CD14-positive monocyte (primary cell): ENCODE measurements around the gene LRP1-AS. TPM values are rescaled to one million over a fixed set of nuclear protein-coding genes. Genes with fewer than 3 reads are reported as not detected.

Source experiments
- DNase-seq, 3 donors: peaks; one replicate each; pipeline ENCODE4 v3.0.0-alpha.2; 2011 to 2022
- H2AFZ ChIP-seq: 2 replicates; pipeline ENCODE4 v1.6.0; 2012; ENCODE audit warnings: mild to moderate bottlenecking, low read depth, low read length, inconsistent platforms; ENCODE audit not compliant: insufficient read depth, poor library complexity, severe bottlenecking
- H3K27ac ChIP-seq, 2 donors: 1 replicate in 1 of 2; 2 replicates in 1 of 2; pipeline ENCODE4 v1.5.1; 2012 to 2013; ENCODE audit warnings: low read length in 2 of 2, control low read depth in 1 of 2, inconsistent platforms in 1 of 2, low read depth in 1 of 2, mild to moderate bottlenecking in 1 of 2
- H3K27me3 ChIP-seq, 2 donors: one replicate each; pipeline versions ENCODE4 v1.6.0 to v1.6.1; 2011 to 2013; ENCODE audit warnings: low read length in 2 of 2; ENCODE audit not compliant: control insufficient read depth in 2 of 2, insufficient read depth in 2 of 2
- H3K36me3 ChIP-seq, 2 donors: replicated peaks in 1 of 2; 1 replicate in 1 of 2; 2 replicates in 1 of 2; pipeline versions ENCODE4 v1.5.1 to v1.6.1; 2012 to 2013; ENCODE audit warnings: low read length in 2 of 2, control low read depth in 1 of 2, inconsistent platforms in 1 of 2, mild to moderate bottlenecking in 1 of 2; ENCODE audit not compliant: insufficient read depth in 2 of 2, control insufficient read depth in 1 of 2
- H3K4me1 ChIP-seq, 2 donors: 1 replicate in 1 of 2; 2 replicates in 1 of 2; pipeline versions ENCODE4 v1.5.1 to v1.6.1; 2012 to 2013; ENCODE audit warnings: low read length in 2 of 2, control low read depth in 1 of 2, inconsistent platforms in 1 of 2, mild to moderate bottlenecking in 1 of 2, moderate library complexity in 1 of 2; ENCODE audit not compliant: insufficient read depth in 2 of 2, control insufficient read depth in 1 of 2
- H3K4me2 ChIP-seq: replicated peaks from 2 replicates; pipeline ENCODE3; 2012; ENCODE audit warnings: low read length, moderate library complexity, mild to moderate bottlenecking; ENCODE audit not compliant: poor library complexity, severe bottlenecking; ENCODE audit errors: extremely low read depth
- H3K4me3 ChIP-seq, 3 experiments: fragments of 200-600 bp in 1 of 3; sonication (generic) in 1 of 3; replicated peaks in 1 of 3; 1 replicate in 2 of 3; 2 replicates in 1 of 3; pipeline ENCODE4 v1.5.1; 2011 to 2013; ENCODE audit warnings: low read length in 3 of 3, mild to moderate bottlenecking in 3 of 3, control low read depth in 2 of 3, low read depth in 2 of 3, inconsistent platforms in 1 of 3, moderate library complexity in 1 of 3
- H3K79me2 ChIP-seq: 2 replicates; pipeline ENCODE4 v1.6.0; 2012; ENCODE audit warnings: mild to moderate bottlenecking, control low read depth, inconsistent platforms, low read length, moderate library complexity; ENCODE audit not compliant: insufficient read depth
- H3K9ac ChIP-seq: 2 replicates; pipeline ENCODE4 v1.6.0; 2017; ENCODE audit warnings: low read length, mild to moderate bottlenecking; ENCODE audit not compliant: insufficient read depth, poor library complexity, severe bottlenecking
- H3K9me3 ChIP-seq, 2 donors: replicated peaks in 1 of 2; 1 replicate in 1 of 2; 2 replicates in 1 of 2; pipeline versions ENCODE4 v1.5.1 to v1.6.1; 2012 to 2013; ENCODE audit warnings: low read length in 2 of 2, control low read depth in 1 of 2; ENCODE audit not compliant: control insufficient read depth in 1 of 2, insufficient read depth in 1 of 2
- H4K20me1 ChIP-seq: 2 replicates; pipeline ENCODE4 v1.6.0; 2012; ENCODE audit warnings: mild to moderate bottlenecking, low read length, control low read depth, moderate library complexity; ENCODE audit not compliant: insufficient read depth
- H3K27ac Mint-ChIP-seq, 7 donors: one replicate each; pipeline ENCODE4 v1.8.0; 2020; ENCODE audit warnings: mild to moderate bottlenecking in 7 of 7, mixed read lengths in 7 of 7, moderate library complexity in 6 of 7, inconsistent platforms in 2 of 7
- H3K27me3 Mint-ChIP-seq, 3 donors: one replicate each; pipeline ENCODE4 v1.8.0; 2021 to 2022; ENCODE audit warnings: low read depth in 3 of 3, mild to moderate bottlenecking in 3 of 3, mixed read lengths in 3 of 3, moderate library complexity in 3 of 3, inconsistent platforms in 1 of 3
- H3K36me3 Mint-ChIP-seq, 2 donors: one replicate each; pipeline ENCODE4 v1.8.0; 2020; ENCODE audit warnings: mixed read lengths in 2 of 2, inconsistent platforms in 1 of 2, mild to moderate bottlenecking in 1 of 2
- H3K4me1 Mint-ChIP-seq: one replicate; pipeline ENCODE4 v1.8.0; 2020; ENCODE audit warnings: mild to moderate bottlenecking, mixed read lengths
- H3K4me3 Mint-ChIP-seq, 2 donors: one replicate each; pipeline ENCODE4 v1.8.0; 2020; ENCODE audit warnings: mild to moderate bottlenecking in 2 of 2, mixed read lengths in 2 of 2, moderate library complexity in 1 of 2
- H3K9me3 Mint-ChIP-seq, 7 donors: one replicate each; pipeline ENCODE4 v1.8.0; 2020 to 2022; ENCODE audit warnings: mixed read lengths in 7 of 7, mild to moderate bottlenecking in 6 of 7, moderate library complexity in 6 of 7, inconsistent platforms in 2 of 7
- CTCF ChIP-seq: fragments of 200-600 bp; IDR thresholded peaks from one replicate; pipeline ENCODE4 v1.8.0; 2022; ENCODE audit warnings: antibody characterized with exemption, mild to moderate bottlenecking
- WGBS: methylation state at CpG from one replicate; pipeline ENCODE4 v1.1.5; 2013; ENCODE audit warnings: missing lambda C conversion rate; ENCODE audit not compliant: insufficient coverage; 5-methylcytosine and 5-hydroxymethylcytosine counted together
- intact Hi-C, 2 donors: fragments of 100-400 bp; cut with micrococcal nuclease; formaldehyde crosslinking; loops; one replicate each; pipeline versions ENCODE4 v1.15.0 to v1.15.1; 2023
- polyA plus RNA-seq, 3 donors: library from polyadenylated mRNA; depleted of rRNA in 1 of 3; unstranded in 2 of 3; stranded (reverse) in 1 of 3; fragments of 300-500 nt in 2 of 3; fragments of >200 nt in 1 of 3; fragmentation: Illumina TruSeq in 2 of 3; gene quantifications; 1 replicate in 2 of 3; 2 replicates in 1 of 3; pipeline ENCODE4 v1.2.3, GENCODE V29; 2012 to 2021

Gene LRP1-AS
- polyA plus RNA-seq, 3 donors: 0.35 to 1.5 TPM; not detected in 1

GRCh38 chr12:57166971-57167371, 19.6 kb upstream of the LRP1-AS start:
- Mint-ChIP-seq H3K9me3 (peaks cover 0 to 4% (median 0%) of the 10 kb centered on the region in 7 donors), H3K4me1 (peaks cover 40% of the 10 kb centered on the region), H3K27me3 (peaks cover 2 to 6% (median 3%) of the 10 kb centered on the region in 3 donors), H3K4me3 (no peak overlapping the region), H3K36me3 (peaks cover 92 to 97% of the 10 kb centered on the region in 2 donors), H3K27ac (no peak overlapping the region)
- H3K27ac ChIP-seq: no peak overlapping the region
- peak in 1 of 3 donors; percentile 63 for DNase-seq
- no peaks in the 10 kb centered on the region for H3K79me2 ChIP-seq
- WGBS: 51% methylated on average over 2 of the region's 10 CpGs
- intact Hi-C loops: no loop called here
- no peak overlapping the region for H2AFZ ChIP-seq
- peaks cover 92% of the 10 kb centered on the region for H4K20me1 ChIP-seq
- no peak overlapping the region for H3K4me3 ChIP-seq
- no peak overlapping the region for H3K9ac ChIP-seq
- H3K36me3 ChIP-seq: peaks cover 92 to 99% of the 10 kb centered on the region in 2 donors
- no peaks in the 10 kb centered on the region for H3K9me3 ChIP-seq
- H3K4me1 ChIP-seq: peaks cover 14 to 23% of the 10 kb centered on the region in 2 donors
- no peak overlapping the region for H3K4me2 ChIP-seq
- H3K27me3 ChIP-seq: no peaks in the 10 kb centered on the region
- no peak for TF ChIP-seq CTCF

- Histone ChIP-seq H4K20me1 (peaks cover 91% of the 10 kb centered on the region), H3K4me3 (no peak overlapping the region), H3K36me3 (peaks cover 95 to 100% of the 10 kb centered on the region in 2 donors), H3K27ac (no peak overlapping the region), H3K27me3 (no peaks in the 10 kb centered on the region), H3K9ac (no peak overlapping the region), H3K4me2 (no peak overlapping the region), H2AFZ (no peak overlapping the region), H3K9me3 (no peaks in the 10 kb centered on the region), H3K79me2 (no peaks in the 10 kb centered on the region), H3K4me1 (peaks cover 22 to 36% of the 10 kb centered on the region in 2 donors)
- Mint-ChIP-seq H3K27ac (peak overlapping the region in 2 of 7 donors; percentile 20 to 54), H3K36me3 (peaks cover 94 to 97% of the 10 kb centered on the region in 2 donors), H3K4me3 (no peak overlapping the region), H3K9me3 (no peaks in the 10 kb centered on the region), H3K4me1 (peaks cover 45% of the 10 kb centered on the region), H3K27me3 (peaks cover 0 to 5% (median 4%) of the 10 kb centered on the region in 3 donors)
- WGBS: 90% methylated on average over 18 of the region's 19 CpGs
- intact Hi-C loops: no loop called here
- no peak for DNase-seq
- no peak for TF ChIP-seq CTCF
These were observed 18.3 kb upstream of the LRP1-AS start for GRCh38 chr12:57165741-57166140.
